ENCODE data around the gene GIT1. TPM values are rescaled to one million over a fixed set of nuclear protein-coding genes. Genes with fewer than 3 reads are reported as not detected.

GIT1 gene
- total and polyA plus RNA-seq, 4 donors = 2.2 to 11.1 (median 4.9) TPM

DNA sequence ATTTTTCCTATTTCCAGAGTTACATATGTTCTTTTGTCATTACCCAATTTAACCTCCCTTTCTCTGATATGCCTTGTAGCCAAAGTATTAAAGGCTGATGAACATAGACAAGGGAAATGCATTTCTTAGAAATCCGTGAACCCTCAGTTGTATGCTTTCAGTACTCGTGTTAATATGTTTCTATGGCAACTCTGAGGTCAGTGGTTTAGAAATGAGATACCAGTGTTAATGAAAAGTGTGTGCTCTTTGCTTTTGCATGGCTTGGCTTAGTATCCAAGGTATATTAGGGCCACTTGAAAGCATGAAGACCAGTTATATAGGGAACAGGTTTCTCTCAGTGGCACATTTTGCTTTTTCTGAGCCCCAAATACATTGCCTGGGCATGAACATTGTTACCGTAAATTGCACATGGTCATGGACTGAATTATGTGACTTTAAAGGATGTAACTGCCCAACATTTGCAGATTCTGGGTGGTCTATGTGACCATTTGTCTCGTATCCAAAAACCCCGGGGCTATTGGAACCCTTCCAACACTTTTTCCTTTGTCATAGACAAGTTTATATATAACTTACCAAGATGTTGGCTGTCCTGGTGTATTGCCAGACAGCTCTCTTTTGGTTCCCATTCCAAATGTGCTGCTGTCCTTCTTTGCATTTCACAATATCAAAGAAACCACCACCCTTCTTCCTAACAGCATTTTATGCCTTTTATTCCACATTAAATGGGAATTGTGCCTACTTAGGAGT is 40.1 kb downstream of the GIT1 start:
- no peak for DNase-seq (ENCODE audit: low spot score)
- Histone ChIP-seq H3K4me3 (ENCODE audit: low read depth in 1 of 3, low read length in 3 of 3) (no peak overlapping the region), H3K27ac (ENCODE audit: low read depth in 1 of 2, low read length in 2 of 2) (no peak overlapping the region), H3K27me3 (ENCODE audit: control insufficient read depth in 4 of 4, insufficient read depth in 4 of 4, low read length in 3 of 4) (no peaks in the 10 kb centered on the region), H3K9ac (ENCODE audit: low read depth in 1 of 2, low read length in 2 of 2) (no peak overlapping the region), H3K4me1 (ENCODE audit: control insufficient read depth in 4 of 4, insufficient read depth in 4 of 4, low read length in 3 of 4) (peaks cover 0 to 27% (median 0%) of the 10 kb centered on the region in 4 donors), H3K9me3 (ENCODE audit: control insufficient read depth in 4 of 4, low read length in 3 of 4) (no peaks in the 10 kb centered on the region), H3K36me3 (ENCODE audit: control insufficient read depth in 4 of 4, insufficient read depth in 3 of 4, low read depth in 1 of 4, low read length in 3 of 4) (no peaks in the 10 kb centered on the region)
- TF ChIP-seq, protein P1, sequence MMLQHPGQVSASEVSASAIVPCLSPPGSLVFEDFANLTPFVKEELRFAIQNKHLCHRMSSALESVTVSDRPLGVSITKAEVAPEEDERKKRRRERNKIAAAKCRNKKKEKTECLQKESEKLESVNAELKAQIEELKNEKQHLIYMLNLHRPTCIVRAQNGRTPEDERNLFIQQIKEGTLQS (IDR thresholded peaks at IDR 0.05) = no peak
- no peak for TF ChIP-seq FOXA1 (IDR thresholded peaks at IDR 0.05)
- TF ChIP-seq, protein P2, sequence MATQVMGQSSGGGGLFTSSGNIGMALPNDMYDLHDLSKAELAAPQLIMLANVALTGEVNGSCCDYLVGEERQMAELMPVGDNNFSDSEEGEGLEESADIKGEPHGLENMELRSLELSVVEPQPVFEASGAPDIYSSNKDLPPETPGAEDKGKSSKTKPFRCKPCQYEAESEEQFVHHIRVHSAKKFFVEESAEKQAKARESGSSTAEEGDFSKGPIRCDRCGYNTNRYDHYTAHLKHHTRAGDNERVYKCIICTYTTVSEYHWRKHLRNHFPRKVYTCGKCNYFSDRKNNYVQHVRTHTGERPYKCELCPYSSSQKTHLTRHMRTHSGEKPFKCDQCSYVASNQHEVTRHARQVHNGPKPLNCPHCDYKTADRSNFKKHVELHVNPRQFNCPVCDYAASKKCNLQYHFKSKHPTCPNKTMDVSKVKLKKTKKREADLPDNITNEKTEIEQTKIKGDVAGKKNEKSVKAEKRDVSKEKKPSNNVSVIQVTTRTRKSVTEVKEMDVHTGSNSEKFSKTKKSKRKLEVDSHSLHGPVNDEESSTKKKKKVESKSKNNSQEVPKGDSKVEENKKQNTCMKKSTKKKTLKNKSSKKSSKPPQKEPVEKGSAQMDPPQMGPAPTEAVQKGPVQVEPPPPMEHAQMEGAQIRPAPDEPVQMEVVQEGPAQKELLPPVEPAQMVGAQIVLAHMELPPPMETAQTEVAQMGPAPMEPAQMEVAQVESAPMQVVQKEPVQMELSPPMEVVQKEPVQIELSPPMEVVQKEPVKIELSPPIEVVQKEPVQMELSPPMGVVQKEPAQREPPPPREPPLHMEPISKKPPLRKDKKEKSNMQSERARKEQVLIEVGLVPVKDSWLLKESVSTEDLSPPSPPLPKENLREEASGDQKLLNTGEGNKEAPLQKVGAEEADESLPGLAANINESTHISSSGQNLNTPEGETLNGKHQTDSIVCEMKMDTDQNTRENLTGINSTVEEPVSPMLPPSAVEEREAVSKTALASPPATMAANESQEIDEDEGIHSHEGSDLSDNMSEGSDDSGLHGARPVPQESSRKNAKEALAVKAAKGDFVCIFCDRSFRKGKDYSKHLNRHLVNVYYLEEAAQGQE (IDR thresholded peaks at IDR 0.05) = no peak
- TF ChIP-seq JUND (IDR thresholded peaks at IDR 0.05) = no peak
- TF ChIP-seq SP1 (IDR thresholded peaks at IDR 0.05) = no peak
- TF ChIP-seq TAF1 (conservative IDR thresholded peaks at IDR 0.05) = no peak
- TF ChIP-seq HNF4G (IDR thresholded peaks at IDR 0.05) = no peak
- no peak for TF ChIP-seq RAD21 (IDR thresholded peaks at IDR 0.05)
- TF ChIP-seq, protein P3, sequence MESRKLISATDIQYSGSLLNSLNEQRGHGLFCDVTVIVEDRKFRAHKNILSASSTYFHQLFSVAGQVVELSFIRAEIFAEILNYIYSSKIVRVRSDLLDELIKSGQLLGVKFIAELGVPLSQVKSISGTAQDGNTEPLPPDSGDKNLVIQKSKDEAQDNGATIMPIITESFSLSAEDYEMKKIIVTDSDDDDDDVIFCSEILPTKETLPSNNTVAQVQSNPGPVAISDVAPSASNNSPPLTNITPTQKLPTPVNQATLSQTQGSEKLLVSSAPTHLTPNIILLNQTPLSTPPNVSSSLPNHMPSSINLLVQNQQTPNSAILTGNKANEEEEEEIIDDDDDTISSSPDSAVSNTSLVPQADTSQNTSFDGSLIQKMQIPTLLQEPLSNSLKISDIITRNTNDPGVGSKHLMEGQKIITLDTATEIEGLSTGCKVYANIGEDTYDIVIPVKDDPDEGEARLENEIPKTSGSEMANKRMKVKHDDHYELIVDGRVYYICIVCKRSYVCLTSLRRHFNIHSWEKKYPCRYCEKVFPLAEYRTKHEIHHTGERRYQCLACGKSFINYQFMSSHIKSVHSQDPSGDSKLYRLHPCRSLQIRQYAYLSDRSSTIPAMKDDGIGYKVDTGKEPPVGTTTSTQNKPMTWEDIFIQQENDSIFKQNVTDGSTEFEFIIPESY (IDR thresholded peaks at IDR 0.05) = no peak
- TF ChIP-seq FOXA2 (IDR thresholded peaks at IDR 0.05) = no peak
- WGBS = 56% methylated on average over 5 of the region's 5 CpGs

DNA sequence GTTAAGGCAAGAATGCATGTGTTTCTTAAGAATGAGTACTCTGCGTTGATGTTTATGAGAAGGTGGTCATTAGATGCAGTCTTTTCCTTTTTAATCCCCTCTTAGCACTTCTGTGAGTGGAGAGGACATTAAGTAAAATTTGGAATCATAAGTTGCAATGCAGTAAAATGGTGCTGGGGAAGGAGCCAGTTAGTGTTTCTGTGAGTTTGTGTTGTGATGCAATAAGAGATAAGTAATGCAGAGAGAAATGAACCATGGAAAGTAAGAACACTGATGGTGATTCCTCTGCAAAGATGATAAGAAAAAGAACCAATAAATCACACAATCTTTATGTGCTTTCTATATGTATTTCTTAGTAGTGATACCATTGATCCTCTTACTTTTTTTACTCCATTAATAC is 42.6 kb downstream of the GIT1 start:
- no peak overlapping the region for H3K4me3 ChIP-seq (ENCODE audit: low read depth in 1 of 3, low read length in 3 of 3)
- 98% methylated on average over 1 of the region's 1 CpG for WGBS
- TF ChIP-seq, protein P2 (IDR thresholded peaks at IDR 0.05) = no peak
- TF ChIP-seq FOXA1 (IDR thresholded peaks at IDR 0.05) (no peak), SP1 (IDR thresholded peaks at IDR 0.05) (no peak)
- TF ChIP-seq, protein P4, sequence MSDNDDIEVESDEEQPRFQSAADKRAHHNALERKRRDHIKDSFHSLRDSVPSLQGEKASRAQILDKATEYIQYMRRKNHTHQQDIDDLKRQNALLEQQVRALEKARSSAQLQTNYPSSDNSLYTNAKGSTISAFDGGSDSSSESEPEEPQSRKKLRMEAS (IDR thresholded peaks at IDR 0.05) = no peak

More for the DNA sequence above, 42.6 kb downstream of the GIT1 start:
- Histone ChIP-seq H3K36me3 (ENCODE audit: control insufficient read depth in 4 of 4, insufficient read depth in 3 of 4, low read depth in 1 of 4, low read length in 3 of 4) (peaks cover 3 to 9% (median 6%) of the 10 kb centered on the region in 4 donors), H3K27ac (ENCODE audit: low read depth in 1 of 2, low read length in 2 of 2) (no peak overlapping the region), H3K9ac (ENCODE audit: low read depth in 1 of 2, low read length in 2 of 2) (no peak overlapping the region), H3K4me1 (ENCODE audit: control insufficient read depth in 4 of 4, insufficient read depth in 4 of 4, low read length in 3 of 4) (peaks cover 2 to 32% (median 5%) of the 10 kb centered on the region in 4 donors), H3K27me3 (ENCODE audit: control insufficient read depth in 4 of 4, insufficient read depth in 4 of 4, low read length in 3 of 4) (no peaks in the 10 kb centered on the region), H3K9me3 (ENCODE audit: control insufficient read depth in 4 of 4, low read length in 3 of 4) (no peaks in the 10 kb centered on the region)
- no peak for DNase-seq (ENCODE audit: low spot score)
